Nephron progenitor cell (in vitro differentiated cells): ENCODE data around the gene ZBTB20.

Experiments used
- DNase-seq: peaks from one replicate; pipeline ENCODE4 v3.0.0; 2021
- H3K27ac Mint-ChIP-seq: 2 replicates; pipeline ENCODE4 v1.8.0; 2021; ENCODE audit warnings: mild to moderate bottlenecking, moderate library complexity, mixed read lengths
- H3K27me3 Mint-ChIP-seq: 2 replicates; pipeline ENCODE4 v1.8.0; 2021; ENCODE audit warnings: mild to moderate bottlenecking, low read depth, mixed read lengths; ENCODE audit not compliant: poor library complexity
- H3K36me3 Mint-ChIP-seq: 2 replicates; pipeline ENCODE4 v1.8.0; 2021; ENCODE audit warnings: low read depth, mixed read lengths
- H3K4me1 Mint-ChIP-seq: 2 replicates; pipeline ENCODE4 v1.8.0; 2021; ENCODE audit warnings: mixed read lengths
- H3K4me3 Mint-ChIP-seq: 2 replicates; pipeline ENCODE4 v1.8.0; 2021; ENCODE audit warnings: mild to moderate bottlenecking, moderate library complexity, mixed read lengths
- H3K9me3 Mint-ChIP-seq: 2 replicates; pipeline ENCODE4 v1.8.0; 2021; ENCODE audit warnings: mild to moderate bottlenecking, moderate library complexity, mixed read lengths
- CTCF ChIP-seq: fragments of 200-600 bp; sonication (generic); IDR thresholded peaks from 2 replicates; pipeline ENCODE4 v1.5.0; 2021; ENCODE audit warnings: antibody characterized with exemption

Gene ZBTB20

DNA sequence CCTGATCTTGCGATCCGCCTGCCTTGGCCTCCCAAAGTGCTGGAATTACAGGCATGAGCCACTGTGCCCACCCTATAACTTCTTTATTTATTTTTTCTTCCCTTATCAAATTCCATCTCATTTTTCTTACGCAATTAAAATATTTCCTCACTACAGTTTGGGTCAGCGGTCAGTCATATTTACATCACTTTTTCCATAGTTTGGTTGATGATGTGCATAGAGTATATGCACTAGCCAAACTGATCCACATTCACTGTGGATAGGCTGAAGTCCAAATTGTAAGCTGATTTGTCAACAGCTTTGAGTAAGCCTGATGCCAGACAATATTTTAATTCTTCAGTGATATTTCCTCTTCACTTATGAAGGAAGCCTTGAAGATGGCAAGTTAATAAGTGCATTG is 596.9 kb downstream of the ZBTB20 start:
- Mint-ChIP-seq H3K9me3 (no peaks in the 10 kb centered on the region), H3K27ac (no peak overlapping the region), H3K4me1 (peaks cover 18% of the 10 kb centered on the region), H3K4me3 (no peak overlapping the region), H3K27me3 (no peaks in the 10 kb centered on the region), H3K36me3 (no peaks in the 10 kb centered on the region)
- no peak for TF ChIP-seq CTCF
- no peak for DNase-seq

- no peaks in the 10 kb centered on the region for H3K9me3 Mint-ChIP-seq
- TF ChIP-seq CTCF: no peak
- H3K27me3 Mint-ChIP-seq: no peaks in the 10 kb centered on the region
- H3K27ac Mint-ChIP-seq: no peak overlapping the region
- H3K4me1 Mint-ChIP-seq: no peaks in the 10 kb centered on the region
- no peaks in the 10 kb centered on the region for H3K36me3 Mint-ChIP-seq
- H3K4me3 Mint-ChIP-seq: no peak overlapping the region
- no peak for DNase-seq
These were observed 601.9 kb downstream of the ZBTB20 start for GRCh38 chr3:114545193-114545592.

GRCh38 chr3:114542359-114542758 is 604.7 kb downstream of the ZBTB20 start:
- Mint-ChIP-seq H3K36me3 (no peaks in the 10 kb centered on the region), H3K27ac (no peak overlapping the region), H3K27me3 (peaks cover 3% of the 10 kb centered on the region), H3K9me3 (no peaks in the 10 kb centered on the region), H3K4me1 (no peaks in the 10 kb centered on the region), H3K4me3 (no peak overlapping the region)
- no peak for TF ChIP-seq CTCF
- DNase-seq: no peak

- TF ChIP-seq CTCF: no peak
- peaks cover 2% of the 10 kb centered on the region for H3K9me3 Mint-ChIP-seq
- H3K27me3 Mint-ChIP-seq: peaks cover 3% of the 10 kb centered on the region
- no peak for DNase-seq
- no peaks in the 10 kb centered on the region for H3K4me1 Mint-ChIP-seq
- H3K4me3 Mint-ChIP-seq: no peak overlapping the region
- H3K36me3 Mint-ChIP-seq: no peaks in the 10 kb centered on the region
- peak overlapping the region; percentile 22 for H3K27ac Mint-ChIP-seq
These were observed 607.6 kb downstream of the ZBTB20 start for GRCh38 chr3:114539525-114539924.

DNA sequence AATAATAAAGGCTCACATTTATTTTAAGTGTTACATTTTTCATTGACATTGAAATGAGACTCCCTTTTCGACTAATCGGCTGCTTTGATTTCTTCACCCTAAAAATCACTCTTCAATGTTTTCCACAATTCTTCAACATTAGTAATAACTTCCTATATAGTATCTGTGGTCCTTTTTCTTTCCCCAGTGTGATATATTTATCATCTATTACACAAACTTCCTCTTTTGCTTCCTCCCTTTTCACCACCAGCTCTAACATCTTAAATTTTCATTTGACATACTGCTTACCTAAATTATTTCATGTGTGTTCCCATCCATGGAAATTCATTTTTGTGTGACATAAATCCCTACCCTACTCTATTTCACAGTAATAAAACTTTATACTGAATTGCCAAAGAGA is 608.9 kb downstream of the ZBTB20 start:
- Mint-ChIP-seq H3K4me1 (no peaks in the 10 kb centered on the region), H3K36me3 (no peaks in the 10 kb centered on the region), H3K4me3 (no peak overlapping the region), H3K9me3 (peaks cover 7% of the 10 kb centered on the region), H3K27ac (no peak overlapping the region), H3K27me3 (peaks cover 3% of the 10 kb centered on the region)
- no peak for TF ChIP-seq CTCF
- DNase-seq: no peak

GRCh38 chr3:114528517-114528916 is 618.6 kb downstream of the ZBTB20 start:
- no peaks in the 10 kb centered on the region for H3K4me1 Mint-ChIP-seq
- no peak for TF ChIP-seq CTCF
- H3K9me3 Mint-ChIP-seq: peaks cover 5% of the 10 kb centered on the region
- DNase-seq: no peak
- peaks cover 5% of the 10 kb centered on the region for H3K36me3 Mint-ChIP-seq
- H3K4me3 Mint-ChIP-seq: no peak overlapping the region
- no peaks in the 10 kb centered on the region for H3K27me3 Mint-ChIP-seq
- no peak overlapping the region for H3K27ac Mint-ChIP-seq
